NCI-H2196 treated with DMSO at 0.1 percent for 48 hours (cell line): ENCODE measurements around the gene VSTM2L.

Source experiments
- DNase-seq: peaks from one replicate; lab custom pipeline; 2025; ENCODE audit not compliant: unreplicated experiment; lab: John Stamatoyannopoulos, UW

Gene VSTM2L

DNA sequence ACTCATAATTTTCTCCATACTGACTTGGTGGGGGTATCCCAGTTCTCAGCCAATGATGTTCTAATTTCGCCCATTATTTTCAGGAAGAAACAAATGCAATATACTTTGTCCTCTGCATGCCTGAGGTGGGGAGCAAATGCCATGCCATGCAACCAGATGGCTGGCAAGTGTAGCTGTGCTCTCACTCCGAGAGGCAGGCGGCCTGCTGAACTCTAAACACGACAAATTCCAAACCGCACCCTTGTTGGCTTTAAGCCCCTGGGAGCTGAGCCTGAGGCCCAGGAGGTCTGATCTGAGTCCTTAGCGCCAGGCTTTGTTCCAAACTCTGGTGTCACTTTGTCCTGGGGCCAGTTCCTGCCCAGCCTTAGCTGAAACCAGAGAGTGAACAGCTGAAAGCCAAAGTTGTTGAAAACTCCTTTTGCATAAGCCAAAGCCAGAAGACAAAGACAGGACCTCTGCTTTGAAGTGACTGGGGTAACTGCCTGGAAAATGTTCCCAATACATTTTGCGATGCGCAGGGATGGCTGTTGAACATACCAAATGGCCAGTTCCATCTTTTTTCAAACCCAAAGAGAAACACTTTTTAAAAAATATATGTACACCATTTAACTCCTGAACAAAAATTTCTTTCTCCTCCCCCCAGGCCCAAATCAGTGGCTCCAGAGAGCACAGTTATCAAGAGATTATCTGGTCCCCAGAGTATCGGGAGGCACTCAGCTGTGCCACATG lies 84.1 kb downstream of the VSTM2L start:
- DNase-seq: no peak

DNA sequence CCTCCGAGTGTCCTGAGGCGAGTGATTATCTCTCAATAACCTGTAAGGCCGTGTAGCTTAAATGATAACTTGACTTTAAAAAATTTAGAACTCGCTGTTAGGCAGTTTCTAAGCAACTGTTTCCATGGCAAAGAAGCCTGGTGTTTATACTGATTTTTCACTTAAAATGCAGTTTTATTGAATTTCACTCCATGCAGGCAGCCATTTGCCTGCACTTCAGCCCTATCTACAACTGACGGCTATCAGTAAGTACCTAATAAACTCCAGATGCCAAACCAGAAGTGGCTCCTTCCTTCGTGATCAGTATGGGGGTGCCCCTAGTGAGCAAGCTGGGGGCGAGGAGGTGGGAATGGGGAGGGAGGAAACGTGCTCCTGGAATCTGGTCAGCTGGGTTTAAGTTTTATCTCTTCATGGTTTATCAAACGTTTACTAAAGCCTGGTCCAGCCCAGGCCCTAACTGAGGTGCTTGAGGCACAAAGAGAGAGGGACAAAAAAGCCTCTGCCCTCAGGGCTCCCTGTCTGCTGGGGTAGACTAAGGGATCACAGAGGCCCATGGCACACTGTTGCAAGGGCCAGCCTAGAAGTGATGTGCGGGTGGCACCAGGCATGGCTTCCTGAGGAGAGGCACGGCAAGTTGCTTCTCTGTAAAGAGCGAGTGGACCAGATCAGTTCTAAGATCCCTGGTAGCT lies 84.8 kb downstream of the VSTM2L start:
- no peak for DNase-seq

- DNase-seq: no peak
These were observed 85.5 kb downstream of the VSTM2L start for GRCh38 chr20:37988306-37988954.

- no peak for DNase-seq
These were observed 86.8 kb downstream of the VSTM2L start for GRCh38 chr20:37989601-37990295.

- DNase-seq: no peak
These were observed 87.7 kb downstream of the VSTM2L start for GRCh38 chr20:37990571-37991151.

DNA sequence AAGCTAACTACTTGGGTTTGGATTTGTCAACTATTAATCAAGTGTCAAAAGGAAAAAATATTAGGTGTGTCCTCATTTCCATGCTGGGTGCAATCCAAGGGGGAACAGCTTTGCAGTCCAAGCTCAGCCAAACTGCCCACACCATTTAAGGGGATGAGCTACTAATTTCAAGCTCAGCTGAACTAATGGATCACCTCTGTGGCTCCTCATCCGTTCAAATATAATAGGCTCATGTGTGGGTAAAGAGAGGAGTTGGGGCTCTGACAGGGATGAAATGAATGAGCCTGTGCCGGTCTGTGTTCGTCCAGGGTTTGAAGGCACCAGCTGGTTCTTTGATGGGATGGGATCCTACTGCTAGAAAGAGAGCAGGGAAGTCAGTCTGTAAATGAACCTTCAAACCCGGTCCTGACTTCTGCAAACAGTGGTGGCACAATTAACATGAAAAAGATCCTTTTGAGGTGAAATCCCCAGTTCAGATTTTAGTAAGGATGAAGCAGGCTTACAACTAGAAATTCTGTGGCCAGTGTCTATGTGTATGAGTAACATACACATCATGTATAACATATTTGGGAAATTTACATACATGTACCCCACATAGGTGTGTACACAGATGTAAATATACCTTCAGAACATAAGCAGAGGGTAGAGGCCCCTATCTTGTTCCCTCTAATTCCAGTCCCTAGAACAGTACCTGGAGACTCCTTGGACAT lies 88.4 kb downstream of the VSTM2L start:
- DNase-seq: no peak

DNA sequence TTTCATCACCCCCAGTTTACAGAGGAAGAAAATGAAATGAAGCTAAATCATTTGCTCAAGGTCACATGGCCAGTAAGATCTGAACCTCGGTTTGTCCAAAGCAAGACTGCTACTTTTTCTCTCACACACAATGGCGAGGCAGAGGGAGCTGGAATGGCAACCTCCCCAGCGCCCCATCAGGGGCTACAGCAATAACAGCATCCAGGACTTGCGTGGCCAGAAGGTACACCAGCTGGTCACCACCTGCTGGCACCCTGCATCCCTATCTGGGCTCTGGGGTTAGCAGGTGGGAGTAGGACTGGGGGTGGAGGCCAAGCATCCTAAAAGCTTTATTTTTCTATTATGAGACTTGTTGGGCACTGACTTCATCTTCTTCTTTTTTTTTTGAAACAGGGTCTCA lies 89.0 kb downstream of the VSTM2L start:
- no peak for DNase-seq

DNA sequence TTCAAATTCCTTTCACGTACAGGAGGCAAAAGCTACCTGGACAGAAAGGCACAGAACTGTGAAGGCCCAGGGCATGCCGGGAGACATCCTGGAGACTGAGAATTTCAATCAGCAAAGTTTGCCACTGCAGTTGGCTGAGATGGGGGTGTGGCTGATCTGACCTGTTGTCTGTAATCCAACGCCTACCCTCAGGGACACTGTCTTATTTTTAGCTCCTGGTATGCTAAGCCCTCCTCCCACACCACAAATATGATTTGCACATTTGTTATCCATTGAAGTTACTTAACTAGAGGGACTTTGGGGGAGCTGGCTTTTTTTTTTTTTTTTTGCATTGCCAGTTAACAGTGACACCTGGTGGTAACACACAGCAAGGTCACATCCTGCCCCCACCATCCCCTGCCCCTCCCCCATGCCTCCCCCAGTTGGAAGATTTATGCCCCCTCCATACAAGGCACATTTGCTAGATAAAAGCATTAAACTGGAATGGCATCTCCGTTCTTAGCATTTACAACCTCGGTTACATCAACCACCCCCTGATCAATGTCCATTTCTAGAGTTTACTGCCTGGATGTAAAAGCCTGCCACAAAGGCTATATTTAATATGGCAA lies 90.0 kb downstream of the VSTM2L start:
- DNase-seq: no peak

- no peak for DNase-seq
These were observed 91.6 kb downstream of the VSTM2L start for GRCh38 chr20:37994512-37994911.
